Bronchial epithelial cell (primary cell): ENCODE results near the gene EMC7. TPM values are rescaled to one million over a fixed set of nuclear protein-coding genes. Genes with fewer than 3 reads are reported as not detected.

ENCODE experiments used
- DNase-seq: peaks from one replicate; pipeline ENCODE4 v3.0.0-alpha.2; 2010; ENCODE audit warnings: low read depth
- FAIRE-seq: peaks from 2 replicates; lab custom pipeline; 2011; peaks lifted over from hg19 to GRCh38; lab: Jason Lieb, UNC
- H3K27me3 ChIP-seq: 2 replicates; pipeline ENCODE4 v1.5.1; 2011; ENCODE audit warnings: low read length; ENCODE audit not compliant: control insufficient read depth, insufficient read depth
- H3K36me3 ChIP-seq: 2 replicates; pipeline ENCODE4 v1.5.1; 2011; ENCODE audit warnings: low read length; ENCODE audit not compliant: control insufficient read depth, insufficient read depth
- H3K4me3 ChIP-seq: 2 replicates; pipeline ENCODE4 v1.5.1; 2011; ENCODE audit warnings: mild to moderate bottlenecking, low read depth, low read length, control low read depth
- CTCF ChIP-seq: IDR thresholded peaks from 2 replicates; pipeline ENCODE4 v1.5.1; 2011; ENCODE audit warnings: mild to moderate bottlenecking, moderate library complexity, low read length, control low read depth, inconsistent platforms; ENCODE audit not compliant: insufficient read depth, severe bottlenecking
- total RNA-seq: library from RNA; depleted of rRNA; stranded (reverse); fragments of >200 nt; gene quantifications from 2 replicates; pipeline ENCODE4 v1.2.1, GENCODE V29; 2014

EMC7 gene
- total RNA-seq, 1 donor from 2014 or later: 57.4 TPM

- TF ChIP-seq CTCF: no peak
- Histone ChIP-seq H3K27me3 (no peaks in the 10 kb centered on the region), H3K4me3 (no peak overlapping the region), H3K36me3 (no peaks in the 10 kb centered on the region)
- FAIRE-seq (no peak), DNase-seq (no peak)
These were observed 4.8 kb upstream of the EMC7 start for GRCh38 chr15:34106423-34106822.

- no peaks in the 10 kb centered on the region for H3K36me3 ChIP-seq
- FAIRE-seq (no peak), DNase-seq (no peak)
- H3K4me3 ChIP-seq: peak overlapping the region; percentile 82
- TF ChIP-seq CTCF: no peak
- H3K27me3 ChIP-seq: no peaks in the 10 kb centered on the region
These were observed 688 bp upstream of the EMC7 start for GRCh38 chr15:34102175-34102925.

- no peak for TF ChIP-seq CTCF
These were observed 1.7 kb downstream of the EMC7 start for GRCh38 chr15:34099914-34100313.

GRCh38 chr15:34085746-34086145, 15.9 kb downstream of the EMC7 start:
- DNase-seq (no peak), FAIRE-seq (no peak)
- H3K4me3 ChIP-seq: no peak overlapping the region
- H3K27me3 ChIP-seq: no peaks in the 10 kb centered on the region
- no peak for TF ChIP-seq CTCF
- H3K36me3 ChIP-seq: no peaks in the 10 kb centered on the region

More at GRCh38 chr15:34099914-34100313, 1.7 kb downstream of the EMC7 start:
- FAIRE-seq (no peak), DNase-seq (no peak)
- Histone ChIP-seq H3K36me3 (no peaks in the 10 kb centered on the region), H3K27me3 (no peaks in the 10 kb centered on the region), H3K4me3 (no peak overlapping the region)

- H3K4me3 ChIP-seq: no peak overlapping the region
- H3K27me3 ChIP-seq: no peaks in the 10 kb centered on the region
- TF ChIP-seq CTCF: no peak
- no peaks in the 10 kb centered on the region for H3K36me3 ChIP-seq
- no peak for DNase-seq
- no peak for FAIRE-seq
These were observed 17.6 kb downstream of the EMC7 start for GRCh38 chr15:34084086-34084485.

GRCh38 chr15:34079904-34080303, 21.8 kb downstream of the EMC7 start:
- no peak for FAIRE-seq

More at GRCh38 chr15:34079904-34080303, 21.8 kb downstream of the EMC7 start:
- no peak for DNase-seq
- Histone ChIP-seq H3K4me3 (no peak overlapping the region), H3K36me3 (no peaks in the 10 kb centered on the region), H3K27me3 (no peaks in the 10 kb centered on the region)
- no peak for TF ChIP-seq CTCF
